ENCODE data around the gene BACH2.

BACH2 gene

GRCh38 chr6:89999945-90000825, 296.5 kb downstream of the BACH2 start:
- Histone ChIP-seq H3K27me3 (ENCODE audit: control insufficient read depth, insufficient read depth, low read length) (no peaks in the 10 kb centered on the region), H3K4me3 (ENCODE audit: low read length) (no peak overlapping the region), H3K4me1 (ENCODE audit: control insufficient read depth, insufficient read depth, low read length) (no peaks in the 10 kb centered on the region), H3K9ac (ENCODE audit: low read length) (no peak overlapping the region), H3K36me3 (ENCODE audit: control insufficient read depth, insufficient read depth, low read length) (no peaks in the 10 kb centered on the region), H3K9me3 (ENCODE audit: control insufficient read depth, low read length) (no peaks in the 10 kb centered on the region)

- no peaks in the 10 kb centered on the region for H3K4me1 ChIP-seq (ENCODE audit: control insufficient read depth, insufficient read depth, low read length)
- H3K4me3 ChIP-seq (ENCODE audit: low read length), result no peak overlapping the region
- H3K9me3 ChIP-seq (ENCODE audit: control insufficient read depth, low read length), result no peaks in the 10 kb centered on the region
- no peaks in the 10 kb centered on the region for H3K27me3 ChIP-seq (ENCODE audit: control insufficient read depth, insufficient read depth, low read length)
- no peak overlapping the region for H3K9ac ChIP-seq (ENCODE audit: low read length)
- no peaks in the 10 kb centered on the region for H3K36me3 ChIP-seq (ENCODE audit: control insufficient read depth, insufficient read depth, low read length)
Observed at GRCh38 chr6:89999154-89999553, 297.5 kb downstream of the BACH2 start.

GRCh38 chr6:89997456-89998445, 298.9 kb downstream of the BACH2 start:
- Histone ChIP-seq H3K27me3 (ENCODE audit: control insufficient read depth, insufficient read depth, low read length) (no peaks in the 10 kb centered on the region), H3K9me3 (ENCODE audit: control insufficient read depth, low read length) (no peaks in the 10 kb centered on the region), H3K4me3 (ENCODE audit: low read length) (no peak overlapping the region), H3K36me3 (ENCODE audit: control insufficient read depth, insufficient read depth, low read length) (no peaks in the 10 kb centered on the region), H3K4me1 (ENCODE audit: control insufficient read depth, insufficient read depth, low read length) (no peaks in the 10 kb centered on the region), H3K9ac (ENCODE audit: low read length) (no peak overlapping the region)

GRCh38 chr6:89993411-89993810, 303.2 kb downstream of the BACH2 start:
- H3K36me3 ChIP-seq (ENCODE audit: control insufficient read depth, insufficient read depth, low read length), result no peaks in the 10 kb centered on the region
- H3K4me3 ChIP-seq (ENCODE audit: low read length), result no peak overlapping the region
- H3K4me1 ChIP-seq (ENCODE audit: control insufficient read depth, insufficient read depth, low read length), result no peaks in the 10 kb centered on the region
- H3K9ac ChIP-seq (ENCODE audit: low read length), result no peak overlapping the region
- no peaks in the 10 kb centered on the region for H3K27me3 ChIP-seq (ENCODE audit: control insufficient read depth, insufficient read depth, low read length)
- no peaks in the 10 kb centered on the region for H3K9me3 ChIP-seq (ENCODE audit: control insufficient read depth, low read length)

GRCh38 chr6:89992818-89993217, 303.8 kb downstream of the BACH2 start:
- H3K27me3 ChIP-seq (ENCODE audit: control insufficient read depth, insufficient read depth, low read length), result no peaks in the 10 kb centered on the region
- no peaks in the 10 kb centered on the region for H3K4me1 ChIP-seq (ENCODE audit: control insufficient read depth, insufficient read depth, low read length)
- no peaks in the 10 kb centered on the region for H3K36me3 ChIP-seq (ENCODE audit: control insufficient read depth, insufficient read depth, low read length)
- no peak overlapping the region for H3K4me3 ChIP-seq (ENCODE audit: low read length)
- no peak overlapping the region for H3K9ac ChIP-seq (ENCODE audit: low read length)
- no peaks in the 10 kb centered on the region for H3K9me3 ChIP-seq (ENCODE audit: control insufficient read depth, low read length)

- Histone ChIP-seq H3K9me3 (ENCODE audit: control insufficient read depth, low read length) (no peaks in the 10 kb centered on the region), H3K27me3 (ENCODE audit: control insufficient read depth, insufficient read depth, low read length) (no peaks in the 10 kb centered on the region), H3K4me3 (ENCODE audit: low read length) (no peak overlapping the region), H3K36me3 (ENCODE audit: control insufficient read depth, insufficient read depth, low read length) (no peaks in the 10 kb centered on the region), H3K4me1 (ENCODE audit: control insufficient read depth, insufficient read depth, low read length) (no peaks in the 10 kb centered on the region), H3K9ac (ENCODE audit: low read length) (no peak overlapping the region)
Observed at GRCh38 chr6:89989742-89990141, 306.9 kb downstream of the BACH2 start.

GRCh38 chr6:89987830-89988229, 308.8 kb downstream of the BACH2 start:
- Histone ChIP-seq H3K4me3 (ENCODE audit: low read length) (no peak overlapping the region), H3K9me3 (ENCODE audit: control insufficient read depth, low read length) (no peaks in the 10 kb centered on the region), H3K9ac (ENCODE audit: low read length) (no peak overlapping the region), H3K4me1 (ENCODE audit: control insufficient read depth, insufficient read depth, low read length) (no peaks in the 10 kb centered on the region), H3K27me3 (ENCODE audit: control insufficient read depth, insufficient read depth, low read length) (no peaks in the 10 kb centered on the region), H3K36me3 (ENCODE audit: control insufficient read depth, insufficient read depth, low read length) (no peaks in the 10 kb centered on the region)

GRCh38 chr6:89987140-89987539, 309.5 kb downstream of the BACH2 start:
- Histone ChIP-seq H3K9me3 (ENCODE audit: control insufficient read depth, low read length) (no peaks in the 10 kb centered on the region), H3K9ac (ENCODE audit: low read length) (no peak overlapping the region), H3K4me1 (ENCODE audit: control insufficient read depth, insufficient read depth, low read length) (no peaks in the 10 kb centered on the region), H3K4me3 (ENCODE audit: low read length) (no peak overlapping the region), H3K27me3 (ENCODE audit: control insufficient read depth, insufficient read depth, low read length) (no peaks in the 10 kb centered on the region), H3K36me3 (ENCODE audit: control insufficient read depth, insufficient read depth, low read length) (no peaks in the 10 kb centered on the region)

- H3K9ac ChIP-seq (ENCODE audit: low read length), result no peak overlapping the region
- no peaks in the 10 kb centered on the region for H3K27me3 ChIP-seq (ENCODE audit: control insufficient read depth, insufficient read depth, low read length)
- H3K4me3 ChIP-seq (ENCODE audit: low read length), result no peak overlapping the region
- H3K9me3 ChIP-seq (ENCODE audit: control insufficient read depth, low read length), result no peaks in the 10 kb centered on the region
- no peaks in the 10 kb centered on the region for H3K36me3 ChIP-seq (ENCODE audit: control insufficient read depth, insufficient read depth, low read length)
- H3K4me1 ChIP-seq (ENCODE audit: control insufficient read depth, insufficient read depth, low read length), result no peaks in the 10 kb centered on the region
Observed at GRCh38 chr6:89986650-89987074, 310.0 kb downstream of the BACH2 start.

GRCh38 chr6:89985751-89986493, 310.7 kb downstream of the BACH2 start:
- Histone ChIP-seq H3K27me3 (ENCODE audit: control insufficient read depth, insufficient read depth, low read length) (no peaks in the 10 kb centered on the region), H3K4me1 (ENCODE audit: control insufficient read depth, insufficient read depth, low read length) (no peaks in the 10 kb centered on the region), H3K36me3 (ENCODE audit: control insufficient read depth, insufficient read depth, low read length) (no peaks in the 10 kb centered on the region), H3K4me3 (ENCODE audit: low read length) (no peak overlapping the region), H3K9me3 (ENCODE audit: control insufficient read depth, low read length) (no peaks in the 10 kb centered on the region), H3K9ac (ENCODE audit: low read length) (no peak overlapping the region)

GRCh38 chr6:89984926-89985750, 311.5 kb downstream of the BACH2 start:
- Histone ChIP-seq H3K36me3 (ENCODE audit: control insufficient read depth, insufficient read depth, low read length) (no peaks in the 10 kb centered on the region), H3K4me3 (ENCODE audit: low read length) (no peak overlapping the region), H3K9me3 (ENCODE audit: control insufficient read depth, low read length) (no peaks in the 10 kb centered on the region), H3K27me3 (ENCODE audit: control insufficient read depth, insufficient read depth, low read length) (no peaks in the 10 kb centered on the region), H3K4me1 (ENCODE audit: control insufficient read depth, insufficient read depth, low read length) (no peaks in the 10 kb centered on the region), H3K9ac (ENCODE audit: low read length) (no peak overlapping the region)
